Trophoblast cell (in vitro differentiated cells and primary cell): ENCODE measurements around the gene CALHM5.

Experiments used
- DNase-seq, 2 donors: peaks; one replicate each; pipeline ENCODE4 v3.0.0-alpha.2; 2016
- H2AFZ ChIP-seq: 2 replicates; pipeline ENCODE4 v1.6.1; 2013; ENCODE audit warnings: low read length, moderate library complexity, mild to moderate bottlenecking; ENCODE audit not compliant: insufficient read depth, poor library complexity
- H2AK5ac ChIP-seq: 2 replicates; pipeline ENCODE4 v1.6.1; 2013; ENCODE audit warnings: mild to moderate bottlenecking, low read length
- H2BK120ac ChIP-seq: 2 replicates; pipeline ENCODE4 v1.6.1; 2013; ENCODE audit warnings: low read length, mild to moderate bottlenecking, moderate library complexity; ENCODE audit not compliant: insufficient read depth, poor library complexity
- H2BK12ac ChIP-seq: 2 replicates; pipeline ENCODE4 v1.6.1; 2013; ENCODE audit warnings: mild to moderate bottlenecking, low read length, moderate library complexity
- H2BK5ac ChIP-seq: 2 replicates; pipeline ENCODE4 v1.6.1; 2013; ENCODE audit warnings: low read length, low read depth, moderate library complexity, mild to moderate bottlenecking; ENCODE audit not compliant: poor library complexity
- H3K14ac ChIP-seq: 2 replicates; pipeline ENCODE4 v1.6.1; 2013; ENCODE audit warnings: mild to moderate bottlenecking, low read length
- H3K18ac ChIP-seq: 2 replicates; pipeline ENCODE4 v1.6.1; 2013; ENCODE audit warnings: mild to moderate bottlenecking, low read length
- H3K23ac ChIP-seq: 2 replicates; pipeline ENCODE4 v1.6.1; 2013; ENCODE audit warnings: low read length
- H3K27ac ChIP-seq: 2 replicates; pipeline ENCODE4 v1.5.1; 2013; ENCODE audit warnings: low read depth, mild to moderate bottlenecking, inconsistent platforms, low read length, moderate library complexity
- H3K27me3 ChIP-seq: 2 replicates; pipeline ENCODE4 v1.6.1; 2013; ENCODE audit warnings: inconsistent platforms, mild to moderate bottlenecking, low read length, moderate library complexity; ENCODE audit not compliant: insufficient read depth
- H3K36me3 ChIP-seq, 2 experiments: 1 replicate in 1 of 2; 2 replicates in 1 of 2; pipeline ENCODE4 v1.6.1; 2013; ENCODE audit warnings: low read length in 2 of 2, mild to moderate bottlenecking in 2 of 2, moderate library complexity in 1 of 2; ENCODE audit not compliant: insufficient read depth in 2 of 2, control insufficient read depth in 1 of 2
- H3K4ac ChIP-seq: 2 replicates; pipeline ENCODE4 v1.6.1; 2013; ENCODE audit warnings: low read depth, mild to moderate bottlenecking, low read length, moderate library complexity
- H3K4me1 ChIP-seq, 2 experiments: 1 replicate in 1 of 2; 2 replicates in 1 of 2; pipeline ENCODE4 v1.6.1; 2013; ENCODE audit warnings: low read length in 2 of 2, mild to moderate bottlenecking in 2 of 2, moderate library complexity in 1 of 2; ENCODE audit not compliant: insufficient read depth in 2 of 2, control insufficient read depth in 1 of 2
- H3K4me2 ChIP-seq: 2 replicates; pipeline ENCODE4 v1.6.1; 2013; ENCODE audit warnings: inconsistent platforms, mild to moderate bottlenecking, low read length, moderate library complexity
- H3K4me3 ChIP-seq: 2 replicates; pipeline ENCODE4 v1.5.1; 2013; ENCODE audit warnings: mild to moderate bottlenecking, low read depth, low read length, inconsistent platforms
- H3K79me1 ChIP-seq: one replicate; pipeline ENCODE4 v1.6.1; 2013; ENCODE audit warnings: low read length
- H3K79me2 ChIP-seq: 2 replicates; pipeline ENCODE4 v1.6.1; 2013; ENCODE audit warnings: low read length, mild to moderate bottlenecking; ENCODE audit not compliant: control insufficient read depth, insufficient read depth, poor library complexity
- H3K9ac ChIP-seq: 2 replicates; pipeline ENCODE4 v1.6.1; 2013; ENCODE audit warnings: mild to moderate bottlenecking, low read length
- H3K9me3 ChIP-seq: 2 replicates; pipeline ENCODE4 v1.6.1; 2013; ENCODE audit warnings: low read depth, mild to moderate bottlenecking, control low read depth, inconsistent platforms, low read length; ENCODE audit not compliant: insufficient read depth
- H4K12ac ChIP-seq: 2 replicates; pipeline ENCODE4 v1.6.1; 2013; ENCODE audit warnings: low read depth, mild to moderate bottlenecking, low read length, moderate library complexity
- H4K8ac ChIP-seq: 2 replicates; pipeline ENCODE4 v1.6.1; 2013; ENCODE audit warnings: low read depth, mild to moderate bottlenecking, low read length, moderate library complexity
- H4K91ac ChIP-seq: one replicate; pipeline ENCODE4 v1.6.1; 2013; ENCODE audit warnings: low read depth, mild to moderate bottlenecking, low read length, moderate library complexity
- WGBS: extraction: QIAGEN DNeasy Blood & Tissue Kit; methylation state at CpG from one replicate; pipeline ENCODE4 v1.1.7; 2013; ENCODE audit warnings: missing lambda C conversion rate; ENCODE audit not compliant: insufficient read length, insufficient coverage; ENCODE audit errors: extremely low coverage; 5-methylcytosine and 5-hydroxymethylcytosine counted together

CALHM5 gene

GRCh38 chr6:116571683-116572000 is 60.2 kb downstream of the CALHM5 start:
- H3K14ac ChIP-seq = peak overlapping the region; percentile 47
- H2BK120ac ChIP-seq = peak overlapping the region; percentile 34
- H4K12ac ChIP-seq = peak overlapping the region; percentile 20
- no peak overlapping the region for H3K23ac ChIP-seq
- no peaks in the 10 kb centered on the region for H3K27me3 ChIP-seq
- H3K9me3 ChIP-seq = no peaks in the 10 kb centered on the region
- H3K4me3 ChIP-seq = peak overlapping the region; percentile 95
- H2AK5ac ChIP-seq = no peak overlapping the region
- peaks cover 8% of the 10 kb centered on the region for H3K79me1 ChIP-seq
- H3K4ac ChIP-seq = peak overlapping the region; percentile 11
- H3K27ac ChIP-seq = peak overlapping the region; percentile 73
- peak overlapping the region; percentile 75 for H4K8ac ChIP-seq
- peaks cover 2% of the 10 kb centered on the region in 2 experiments for H3K4me1 ChIP-seq
- peak overlapping the region; percentile 88 for H3K9ac ChIP-seq
- no peak overlapping the region for H2BK12ac ChIP-seq
- no peak for DNase-seq
- WGBS = no CpG with 5 or more reads among the region's 12 CpGs
- peaks cover 3 to 4% of the 10 kb centered on the region in 2 experiments for H3K36me3 ChIP-seq
- H2AFZ ChIP-seq = peak overlapping the region; percentile 47
- peak overlapping the region; percentile 19 for H2BK5ac ChIP-seq
- H3K4me2 ChIP-seq = peak overlapping the region; percentile 91
- H3K18ac ChIP-seq = peak overlapping the region; percentile 12
- peaks cover 9% of the 10 kb centered on the region for H3K79me2 ChIP-seq
- H4K91ac ChIP-seq = peak overlapping the region; percentile 16

GRCh38 chr6:116572162-116572561 is 60.7 kb downstream of the CALHM5 start:
- H3K14ac ChIP-seq = no peak overlapping the region
- peaks cover 3 to 4% of the 10 kb centered on the region in 2 experiments for H3K36me3 ChIP-seq
- H3K9ac ChIP-seq = peak overlapping the region; percentile 77
- H2BK120ac ChIP-seq = no peak overlapping the region
- H3K27ac ChIP-seq = no peak overlapping the region
- peak overlapping the region; percentile 91 for H3K4me2 ChIP-seq
- H3K79me2 ChIP-seq = peaks cover 9% of the 10 kb centered on the region
- no peak overlapping the region for H4K91ac ChIP-seq
- peaks cover 2% of the 10 kb centered on the region in 2 experiments for H3K4me1 ChIP-seq
- no CpG with 5 or more reads among the region's 7 CpGs for WGBS
- no peak overlapping the region for H4K12ac ChIP-seq
- no peak overlapping the region for H2BK12ac ChIP-seq
- H2AK5ac ChIP-seq = no peak overlapping the region
- H3K4me3 ChIP-seq = peak overlapping the region; percentile 70
- no peak overlapping the region for H4K8ac ChIP-seq
- H3K79me1 ChIP-seq = peaks cover 8% of the 10 kb centered on the region
- no peaks in the 10 kb centered on the region for H3K27me3 ChIP-seq
- DNase-seq = peak in 1 of 2 donors; percentile 27
- no peak overlapping the region for H2BK5ac ChIP-seq
- no peak overlapping the region for H2AFZ ChIP-seq
- peak overlapping the region; percentile 30 for H3K4ac ChIP-seq
- H3K9me3 ChIP-seq = no peaks in the 10 kb centered on the region
- no peak overlapping the region for H3K18ac ChIP-seq
- H3K23ac ChIP-seq = no peak overlapping the region
